ENCODE measurements around the gene DHH.

The DHH gene

DNA sequence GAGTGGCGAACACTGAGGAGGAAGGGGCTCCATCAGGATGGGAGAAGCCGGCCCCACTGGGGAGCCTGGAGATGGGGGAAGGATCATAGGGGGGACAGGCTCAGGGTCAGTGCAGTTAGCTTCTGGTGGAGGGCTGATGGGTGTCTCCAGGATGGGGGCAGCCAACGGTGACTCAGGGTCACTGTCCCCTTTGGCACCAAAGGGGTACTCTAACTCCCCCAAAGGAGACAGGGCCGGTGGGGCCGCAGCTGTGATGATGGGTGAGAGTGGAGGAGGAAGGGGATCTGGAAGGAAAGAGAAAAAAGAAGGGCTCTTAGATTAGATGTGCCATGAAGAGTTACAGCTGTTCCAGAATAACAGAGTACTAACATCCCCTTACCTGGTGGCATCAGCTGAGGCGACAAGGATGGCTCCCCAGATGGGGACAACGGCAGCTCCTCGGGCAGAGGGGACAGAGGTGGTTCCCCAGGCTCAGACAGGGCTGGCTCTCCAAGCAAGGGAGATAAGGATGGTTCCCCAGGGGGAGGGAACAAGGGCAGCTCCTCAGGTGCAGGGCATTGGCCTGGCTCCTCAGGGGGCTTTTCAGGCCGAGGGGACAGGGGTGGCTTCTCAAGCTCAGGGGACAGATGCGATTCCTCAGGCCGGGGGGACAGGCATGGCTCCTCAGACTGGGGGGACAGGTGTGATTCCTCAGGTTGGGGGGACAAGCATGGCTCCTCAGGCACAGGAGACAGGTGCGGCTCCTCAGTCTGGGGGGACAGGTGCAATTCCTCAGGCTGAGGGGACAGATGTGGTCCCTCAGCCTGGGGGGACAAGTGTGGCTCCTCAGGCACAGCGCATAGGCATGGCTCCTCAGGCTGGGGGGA, 43.9 kb downstream of the DHH start:
- no peak for DNase-seq (ENCODE audit: low spot score)

GRCh38 chr12:49049566-49050224, 44.9 kb downstream of the DHH start:
- DNase-seq (ENCODE audit: low spot score) = peak; percentile 74

- no peak for DNase-seq (ENCODE audit: low spot score)
Observed at GRCh38 chr12:49048953-49049352, 45.6 kb downstream of the DHH start.

- no peak for DNase-seq (ENCODE audit: low spot score)
Observed at GRCh38 chr12:49046129-49046895, 48.3 kb downstream of the DHH start.

- no peak for DNase-seq (ENCODE audit: low spot score)
Observed at GRCh38 chr12:49044660-49045059, 49.9 kb downstream of the DHH start.

DNA sequence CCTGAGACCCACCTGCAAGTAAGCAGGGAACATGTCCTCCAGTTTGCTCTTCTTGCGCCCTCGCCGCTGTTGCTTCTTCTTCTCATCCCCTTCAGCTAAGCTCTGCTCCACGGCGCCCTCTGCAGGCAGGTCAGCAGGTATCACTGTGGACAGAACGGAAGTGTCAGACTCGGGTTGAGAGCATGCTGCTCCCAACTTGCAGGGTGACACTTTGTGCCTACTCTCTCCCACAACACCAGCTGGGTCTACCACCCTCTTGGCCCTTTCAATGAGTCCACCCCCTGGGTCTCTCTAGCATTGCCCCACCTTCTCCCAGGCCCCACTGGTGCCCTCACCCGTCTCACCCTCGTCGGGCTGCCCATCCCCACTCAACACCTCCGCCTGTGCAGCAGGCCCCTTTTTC, 50.7 kb downstream of the DHH start:
- DNase-seq (ENCODE audit: low spot score) = peak; percentile 77

DNA sequence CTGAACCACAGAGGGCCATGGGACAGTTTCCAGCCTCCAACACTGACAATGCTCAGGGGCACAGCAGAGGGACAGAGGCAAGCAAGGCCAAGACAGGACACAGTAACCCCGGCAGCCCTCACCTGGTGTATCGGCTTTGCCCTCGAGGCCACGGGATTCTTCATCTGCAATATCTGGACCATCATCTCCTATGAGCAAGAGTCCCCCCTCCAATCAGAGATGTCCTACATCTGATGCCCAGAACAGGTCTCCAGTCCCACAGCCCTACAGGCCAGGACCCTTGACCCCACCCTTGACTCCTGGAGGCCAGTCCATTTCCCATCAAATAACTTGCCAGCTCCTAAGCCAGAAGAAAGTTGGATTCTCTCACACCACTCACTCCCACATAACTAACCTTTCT, 51.4 kb downstream of the DHH start:
- no peak for DNase-seq (ENCODE audit: low spot score)

DNA sequence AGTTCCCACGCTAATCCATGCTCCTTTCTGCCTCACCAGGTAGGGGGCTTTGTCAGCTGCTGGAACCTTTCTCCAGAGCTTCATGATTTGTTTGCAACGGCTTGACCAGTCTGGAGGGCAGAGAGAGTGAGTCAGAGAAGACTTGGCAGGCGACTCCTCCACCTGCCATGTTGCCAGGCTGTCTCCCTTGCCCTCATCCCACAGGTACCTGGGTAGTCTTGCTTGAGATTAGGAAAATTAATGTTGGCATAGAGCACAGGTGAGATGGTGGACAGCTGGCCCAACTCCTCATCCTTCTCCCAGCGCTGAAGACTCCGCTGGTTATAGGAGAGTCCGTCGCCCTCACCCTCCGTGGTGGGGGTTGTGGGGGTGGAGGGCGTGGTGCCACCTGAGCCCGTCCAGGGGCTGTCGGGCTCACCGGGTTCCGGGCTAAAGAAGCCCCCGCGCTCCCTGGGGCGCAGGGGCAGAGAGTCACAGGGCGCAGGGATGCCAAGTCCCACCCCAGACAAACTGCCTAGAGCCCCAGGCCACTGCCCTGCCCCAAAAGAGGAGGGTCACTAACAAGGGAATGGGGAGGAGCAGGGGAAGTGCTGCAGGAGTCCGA, 52.6 kb downstream of the DHH start:
- no peak for DNase-seq (ENCODE audit: low spot score)

GRCh38 chr12:49041036-49041880, 53.3 kb downstream of the DHH start:
- DNase-seq (ENCODE audit: low spot score) = no peak

- DNase-seq (ENCODE audit: low spot score) = no peak
Observed at GRCh38 chr12:49040364-49040855, 54.2 kb downstream of the DHH start.

GRCh38 chr12:49039421-49040363, 54.9 kb downstream of the DHH start:
- DNase-seq (ENCODE audit: low spot score) = no peak

DNA sequence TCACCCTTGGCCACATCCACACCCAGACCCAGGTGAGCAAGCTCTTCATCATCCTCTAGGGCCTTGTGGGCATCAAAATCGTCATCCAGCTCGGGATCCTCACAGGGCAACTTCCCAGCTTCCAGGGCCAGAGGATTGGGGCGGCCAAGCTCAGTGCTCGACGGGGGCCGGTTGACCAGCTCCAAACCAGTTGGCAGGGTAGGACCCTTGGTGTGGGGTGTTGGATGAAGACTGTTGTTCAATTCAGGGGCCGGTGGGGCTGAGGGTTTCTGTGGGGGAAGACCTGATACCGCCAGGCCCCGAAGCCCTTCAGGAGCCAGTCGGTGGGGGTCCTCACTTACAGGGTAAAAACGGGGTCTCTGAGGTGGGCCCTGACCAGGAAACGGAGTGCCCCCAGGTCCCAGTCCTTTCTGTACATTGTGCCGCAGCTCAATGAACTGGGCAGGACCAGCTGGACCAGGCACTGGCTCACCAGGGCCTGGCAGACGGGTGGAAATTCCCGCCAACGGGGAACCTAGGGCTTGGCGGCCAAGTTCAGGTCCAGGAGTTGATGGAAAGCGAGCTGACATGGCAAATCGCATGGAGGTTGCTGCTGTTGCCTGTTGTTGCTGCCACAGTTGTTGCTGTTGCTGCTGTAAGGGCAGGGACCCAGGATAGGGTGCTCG, 56.2 kb downstream of the DHH start:
- DNase-seq (ENCODE audit: low spot score) = no peak

DNA sequence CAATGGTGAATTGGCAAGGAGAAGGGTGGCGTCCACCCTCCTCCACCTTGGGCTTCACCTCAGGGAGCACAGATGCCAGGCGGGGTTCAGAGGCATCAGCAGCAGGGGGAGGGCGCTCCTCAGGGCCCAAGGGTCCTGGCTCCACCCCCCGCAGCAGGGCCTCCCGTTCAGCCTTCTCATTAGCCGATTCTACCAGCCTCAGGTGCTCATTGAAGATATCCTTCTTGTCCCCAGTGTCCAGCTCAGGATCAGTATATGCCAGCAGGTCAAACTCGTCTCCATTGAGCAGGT, 56.7 kb downstream of the DHH start:
- DNase-seq (ENCODE audit: low spot score) = no peak

GRCh38 chr12:49037111-49037946, 57.3 kb downstream of the DHH start:
- no peak for DNase-seq (ENCODE audit: low spot score)

Measured in AG08396 (cell line).